Stimulated activated naive CD8-positive, alpha-beta T cell treated with anti-CD3 and anti-CD28 coated beads, Interleukin-15, Interleukin-2, amounts not matched to agents 100 U/mL and 50 U/mL, for 24 hours (primary cell): ENCODE measurements around the gene PRB4.
"Not testable (repeated sequence)": the region's sequence is repeated elsewhere in the genome, so short reads cannot be mapped to it uniquely, and the experiment has no call there.

Source experiments
- ATAC-seq: fragments of 150-1000 bp; cut with Tn5 transposase; one replicate; pipeline ENCODE4 v1.10.0; 2021
- DNase-seq: peaks from one replicate; pipeline ENCODE4 v3.0.0; 2021

The PRB4 gene

GRCh38 chr12:11310336-11310735 is at the start of gene PRB4:
TSS of gene PRB4 (minus strand) at chr12:11310436. CDS start at chr12:11310398, 38 bp downstream.
- no peak for ATAC-seq
- DNase-seq, result no peak

DNA sequence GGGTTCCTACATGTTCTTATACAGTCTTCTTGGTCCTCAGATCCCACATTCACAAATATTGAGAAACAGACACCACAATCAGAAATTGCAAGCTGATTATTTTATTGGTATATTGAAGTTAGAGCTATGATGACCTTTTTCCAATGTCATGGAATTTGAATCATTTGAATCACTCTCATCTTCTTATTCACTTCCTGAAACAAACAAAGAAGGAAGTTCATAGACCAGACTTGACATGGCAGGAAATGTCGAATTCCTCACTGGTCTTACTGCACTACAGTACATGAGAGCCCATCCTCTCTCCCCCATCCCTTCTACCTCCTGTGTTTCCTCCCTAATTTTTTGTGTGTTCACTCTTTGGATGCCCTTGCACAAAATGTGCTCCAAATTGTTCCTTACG is 41.5 kb upstream of the PRB4 start:
- DNase-seq, ATAC-seq: not testable (repeated sequence)

- ATAC-seq (no peak), DNase-seq (no peak)
These were observed 38.2 kb upstream of the PRB4 start for GRCh38 chr12:11348439-11348838.

GRCh38 chr12:11347810-11348209 is 37.6 kb upstream of the PRB4 start:
- no peak for DNase-seq
- ATAC-seq, result no peak

GRCh38 chr12:11344500-11344899 is 34.3 kb upstream of the PRB4 start:
- ATAC-seq (no peak), DNase-seq (no peak)

- ATAC-seq, result no peak
- DNase-seq, result no peak
These were observed 14.2 kb upstream of the PRB4 start for GRCh38 chr12:11324426-11324825.

GRCh38 chr12:11321980-11322379 is 11.7 kb upstream of the PRB4 start:
- ATAC-seq (no peak), DNase-seq (no peak)

GRCh38 chr12:11307143-11307542 is 3.1 kb downstream of the PRB4 start:
- ATAC-seq, result no peak

DNA sequence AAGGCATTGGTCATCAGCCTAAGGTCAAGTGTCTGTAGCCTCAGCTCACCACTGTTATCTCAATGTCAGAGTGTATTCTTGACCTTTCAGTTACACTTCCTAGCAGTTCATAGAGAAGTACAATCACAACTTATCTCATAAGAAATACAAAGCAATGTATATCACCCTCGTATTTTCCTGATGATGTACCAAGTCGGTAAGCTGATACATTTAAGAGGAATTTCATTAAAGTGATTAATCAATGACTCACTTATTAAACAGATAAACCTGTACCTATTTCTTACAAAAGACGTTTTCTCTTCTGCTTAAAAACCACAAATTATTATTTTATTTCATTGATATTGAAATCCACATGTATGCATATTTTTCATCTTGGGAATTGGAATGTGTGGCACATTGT is 36.8 kb downstream of the PRB4 start:
- ATAC-seq, result no peak

More at GRCh38 chr12:11307143-11307542, 3.1 kb downstream of the PRB4 start:
- DNase-seq, result no peak

DNA sequence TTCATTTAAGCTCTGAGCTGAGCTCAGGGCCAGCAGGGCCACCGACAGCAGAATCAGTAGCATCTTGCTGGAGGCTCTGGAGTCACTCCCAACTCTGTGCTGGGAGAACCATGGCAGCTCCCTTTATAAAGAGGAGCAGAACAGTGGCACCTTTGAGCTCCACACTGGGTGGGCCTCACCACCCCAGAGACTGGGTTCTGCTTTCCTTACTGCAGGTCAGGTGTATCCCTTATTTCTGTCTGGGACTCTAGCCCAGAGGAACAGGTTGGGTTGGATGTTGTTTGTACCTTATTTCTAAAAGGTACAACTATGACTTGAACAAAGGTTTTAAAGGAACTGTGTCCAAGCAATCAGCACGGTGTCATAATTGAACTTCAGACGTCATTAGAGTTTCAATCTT is 40.6 kb downstream of the PRB4 start, which contains the start of gene PRB3:
Gene PRB3 (minus strand): TSS at position 101 of the 400 bp plus-strand sequence. CDS start 38 bp downstream, at position 63.
- DNase-seq, result no peak
- no peak for ATAC-seq

More for the DNA sequence above, 36.8 kb downstream of the PRB4 start:
- no peak for DNase-seq

GRCh38 chr12:11264501-11264900 is 45.7 kb downstream of the PRB4 start:
- no peak for DNase-seq
- ATAC-seq, result no peak
